HG03135 (cell line): ENCODE measurements around the gene MAPK4.
"Not testable (repeated sequence)": the region's sequence is repeated elsewhere in the genome, so short reads cannot be mapped to it uniquely, and the experiment has no call there.

Experiments used
- ATAC-seq: cut with Tn5 transposase; IDR thresholded peaks from one replicate; pipeline ENCODE4 v1.9.1; 2021; ENCODE audit warnings: mild to moderate bottlenecking, moderate library complexity; ENCODE audit not compliant: unreplicated experiment

Gene MAPK4

GRCh38 chr18:50573196-50573595 lies 13.3 kb downstream of the MAPK4 start:
- ATAC-seq = not testable (repeated sequence)

DNA sequence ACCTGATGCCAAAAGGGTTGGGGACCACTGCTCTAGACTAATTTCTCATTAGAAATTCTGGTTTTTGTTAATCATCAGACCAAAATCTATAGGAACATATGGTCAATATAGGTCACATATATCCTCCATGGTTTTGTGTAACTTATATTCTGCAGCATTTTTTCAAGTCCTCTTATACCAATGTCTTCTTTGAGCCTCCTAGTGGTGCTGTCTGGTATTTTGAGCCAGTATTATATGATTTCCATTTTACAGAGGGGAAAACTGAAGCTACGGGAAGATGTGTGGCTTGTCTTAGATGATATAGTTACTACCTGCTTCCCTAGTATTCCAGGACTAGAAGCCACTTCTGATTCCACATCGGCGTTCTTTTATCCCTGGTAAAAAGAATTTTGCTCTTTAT lies 13.8 kb downstream of the MAPK4 start:
- ATAC-seq = no peak

DNA sequence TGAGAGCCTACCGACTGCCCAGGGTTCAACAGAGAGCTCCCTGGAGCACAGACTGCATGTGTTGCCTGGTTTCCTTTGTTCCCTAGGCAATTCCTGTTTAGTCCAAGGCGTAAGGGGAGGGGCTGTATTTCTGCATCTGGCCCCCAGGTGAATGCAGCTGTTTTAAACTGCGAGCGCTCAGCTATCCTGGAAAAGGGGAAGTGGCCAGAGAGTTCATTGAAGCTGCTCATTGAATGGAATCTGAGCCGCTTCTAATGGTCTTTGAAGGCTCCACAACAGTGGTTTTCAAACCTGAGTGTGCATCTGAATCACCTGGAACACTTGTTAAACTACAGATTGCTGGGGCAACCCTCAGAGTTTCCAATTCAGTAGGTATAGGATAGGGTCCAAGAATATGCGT lies 18.1 kb downstream of the MAPK4 start:
- ATAC-seq = no peak

- ATAC-seq = no peak
These were observed 18.8 kb downstream of the MAPK4 start for GRCh38 chr18:50578651-50579050.

DNA sequence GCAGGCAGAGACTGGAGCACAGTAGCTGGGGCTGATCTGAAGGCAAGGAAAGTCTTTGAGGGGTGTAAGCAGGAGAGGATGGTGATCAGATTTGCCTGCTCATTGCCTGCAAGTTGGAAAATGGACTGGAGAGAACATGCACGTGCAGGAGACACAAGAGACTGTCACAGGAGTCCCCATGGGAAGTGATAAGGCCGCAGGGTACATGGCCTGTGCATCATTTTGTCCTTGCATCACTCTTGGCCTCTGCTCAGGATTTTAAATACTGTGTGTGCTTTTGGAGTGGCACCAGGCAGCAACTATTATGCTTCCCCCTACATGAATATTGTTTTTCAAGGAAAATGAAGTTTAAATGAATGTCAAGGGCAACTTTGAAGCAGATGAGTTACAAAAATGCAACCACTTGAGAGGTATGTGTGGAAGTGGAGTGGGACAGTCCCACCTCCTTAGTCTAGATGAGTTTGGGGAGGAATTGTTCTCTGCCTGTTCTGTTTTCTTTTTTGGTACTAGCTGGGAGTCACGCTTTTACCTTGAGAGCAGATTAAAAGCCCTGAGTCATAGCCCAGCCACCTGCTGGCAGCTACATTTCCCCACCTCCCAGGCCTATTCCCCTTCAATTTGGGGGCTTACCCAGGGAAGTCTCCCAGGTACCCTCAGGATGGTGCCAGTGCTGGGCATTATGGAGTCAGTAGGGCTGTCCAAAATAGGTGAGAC lies 19.3 kb downstream of the MAPK4 start:
- ATAC-seq = no peak

GRCh38 chr18:50581517-50581916 lies 21.6 kb downstream of the MAPK4 start:
- ATAC-seq = no peak

DNA sequence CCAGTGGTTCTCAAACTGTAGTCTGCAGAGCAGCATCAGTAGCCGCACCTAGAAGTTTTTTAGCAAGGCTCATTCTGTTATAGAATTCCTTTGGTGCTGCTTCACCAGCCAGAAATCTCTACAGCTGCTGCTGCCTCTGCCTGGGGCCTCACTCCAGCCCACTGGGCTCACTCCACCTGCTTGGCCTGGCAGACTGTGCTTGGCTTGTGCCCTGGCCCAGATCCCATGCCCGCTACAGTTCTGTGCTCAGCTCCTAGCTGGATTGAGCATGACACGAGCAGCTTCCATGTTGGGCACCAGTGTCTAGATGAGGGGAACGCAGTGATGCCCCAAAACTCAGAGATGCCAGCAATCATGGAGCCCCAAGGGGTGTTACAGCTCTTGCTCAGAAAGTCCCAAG lies 22.6 kb downstream of the MAPK4 start:
- no peak for ATAC-seq

DNA sequence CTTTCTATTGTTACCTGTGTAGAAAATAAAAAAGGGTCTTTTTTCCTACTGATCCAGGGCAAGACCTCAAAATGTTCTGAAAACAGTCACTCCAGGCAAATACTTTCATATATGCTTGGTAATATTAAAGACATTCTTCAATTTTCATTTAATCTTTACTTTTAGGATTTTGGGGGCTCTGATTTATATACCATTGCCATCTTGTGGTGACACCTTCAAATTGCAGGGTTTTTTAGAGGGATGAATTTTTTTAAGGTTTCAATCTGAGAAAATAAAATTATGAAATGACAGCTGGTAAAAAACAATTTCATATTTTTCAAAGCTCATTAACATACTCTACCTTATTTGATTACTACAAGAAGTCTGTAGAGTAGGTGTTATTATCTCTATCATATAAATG lies 26.8 kb downstream of the MAPK4 start:
- ATAC-seq = no peak

GRCh38 chr18:50590593-50590992 lies 30.7 kb downstream of the MAPK4 start:
- no peak for ATAC-seq

DNA sequence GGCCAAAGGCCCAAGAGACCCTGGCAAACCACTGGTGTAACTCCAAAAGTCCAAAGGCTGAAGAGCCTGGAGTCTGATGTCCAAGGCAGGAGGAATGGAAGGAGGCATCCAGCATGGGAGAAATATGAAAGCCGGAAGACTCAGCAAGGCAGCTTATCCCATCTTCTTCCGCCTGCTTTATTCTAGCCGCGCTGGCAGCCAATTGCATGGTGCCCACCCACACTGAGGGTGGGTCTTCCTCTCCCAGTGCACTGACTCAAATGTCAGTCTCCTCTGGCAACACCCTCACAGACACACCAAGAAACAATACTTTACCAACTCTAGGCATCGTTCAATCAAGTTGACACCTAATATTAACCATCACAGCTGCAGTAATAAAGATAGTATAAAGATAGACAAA lies 34.1 kb downstream of the MAPK4 start:
- no peak for ATAC-seq

DNA sequence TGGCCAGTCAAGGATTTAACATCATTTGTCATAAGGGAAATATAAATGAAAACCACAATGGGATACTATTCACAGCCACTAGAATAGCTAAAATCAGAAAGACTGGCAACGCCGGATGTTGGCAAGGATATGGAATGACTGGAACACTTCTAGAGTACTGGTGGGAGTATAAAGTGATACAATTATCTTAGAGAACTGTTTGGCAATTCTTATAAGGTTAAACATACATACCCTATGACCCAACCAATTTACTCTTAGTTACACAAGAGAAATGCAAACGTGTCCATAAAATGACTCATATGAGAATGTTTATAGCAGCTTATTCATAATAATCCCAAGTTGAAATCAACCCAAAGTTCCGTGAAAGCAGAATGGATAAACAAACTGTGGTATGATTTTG lies 35.1 kb downstream of the MAPK4 start:
- ATAC-seq = no peak

DNA sequence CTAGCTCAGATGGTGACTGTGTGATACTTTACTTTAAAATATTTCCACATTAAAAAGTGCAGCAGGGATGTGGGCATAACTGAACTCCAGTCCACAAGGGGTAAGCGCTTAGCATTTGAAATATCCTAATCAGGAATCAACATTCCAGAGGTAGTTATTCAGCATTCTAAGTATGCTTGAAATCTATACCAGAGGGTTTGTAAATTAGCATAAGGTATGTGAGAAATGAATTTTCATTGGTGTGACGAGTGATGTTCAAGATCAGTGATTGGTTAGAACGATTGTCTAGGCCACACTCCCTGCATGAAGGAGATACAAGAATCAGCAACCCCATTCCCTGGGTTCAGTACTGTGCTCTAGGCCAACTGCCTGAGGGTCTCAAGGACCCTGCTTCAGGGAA lies 42.6 kb downstream of the MAPK4 start:
- no peak for ATAC-seq

DNA sequence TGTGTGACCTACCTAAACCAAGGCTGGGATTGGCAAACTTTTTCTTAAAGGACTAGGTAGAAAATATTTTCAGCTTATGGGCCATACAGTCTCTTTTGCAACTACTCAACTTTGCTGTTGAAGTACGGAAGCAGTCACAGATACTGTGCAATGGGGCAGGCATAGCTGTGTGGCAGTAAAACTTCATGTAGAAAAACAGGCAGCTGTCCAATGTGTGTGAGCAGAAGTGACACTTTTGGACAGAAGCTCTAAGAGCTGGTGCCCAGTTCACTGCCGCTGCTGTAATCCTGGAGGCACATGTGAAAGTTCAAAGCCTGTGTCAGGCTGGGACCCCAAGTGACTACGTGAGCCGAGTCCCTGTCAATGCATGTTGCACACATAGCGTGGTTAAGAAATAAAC lies 46.7 kb downstream of the MAPK4 start:
- no peak for ATAC-seq

DNA sequence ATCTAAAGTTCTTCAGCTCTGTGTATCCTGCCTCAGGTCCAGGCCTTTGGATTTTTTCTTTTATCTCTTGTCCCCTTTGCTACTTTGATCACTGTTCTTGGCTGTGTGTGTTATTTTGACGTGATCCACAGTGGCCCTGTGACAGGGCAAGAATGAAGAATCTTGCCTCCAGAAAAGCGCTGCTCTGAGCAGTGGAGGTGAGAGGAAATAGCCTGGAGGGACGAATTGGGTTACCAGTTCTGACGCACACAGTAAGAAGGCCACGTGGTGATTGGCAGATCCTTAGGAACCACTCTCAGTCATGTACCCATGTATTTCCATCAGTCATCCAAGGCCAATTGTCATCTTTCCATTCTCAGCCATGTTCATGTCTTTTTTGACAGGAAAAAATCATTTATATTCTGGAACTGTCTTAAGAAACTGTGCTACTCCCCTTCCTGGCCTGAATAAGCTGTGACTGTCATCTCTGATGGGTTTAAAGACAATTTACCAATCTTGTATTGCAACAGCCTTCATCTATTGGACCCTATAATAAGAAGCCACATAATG lies 47.6 kb downstream of the MAPK4 start:
- ATAC-seq = no peak

DNA sequence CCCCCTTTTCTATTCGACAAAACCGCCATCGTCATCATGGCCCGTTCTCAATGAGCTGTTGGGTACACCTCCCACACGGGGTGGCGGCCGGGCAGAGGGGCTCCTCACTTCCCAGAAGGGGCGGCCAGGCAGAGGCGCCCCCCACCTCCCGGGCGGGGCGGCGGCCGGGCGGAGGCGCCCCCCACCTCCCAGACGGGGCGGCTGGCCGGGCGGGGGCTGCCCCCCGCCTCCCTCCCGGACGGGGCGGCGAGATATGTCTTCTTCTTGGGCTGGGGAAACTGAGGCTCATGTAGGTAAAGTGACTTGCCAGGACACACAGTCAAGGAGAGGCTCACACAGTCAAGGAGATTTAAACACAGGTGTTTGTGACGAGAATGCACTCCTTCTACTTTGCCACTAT lies 49.3 kb downstream of the MAPK4 start:
- not testable (repeated sequence) for ATAC-seq

DNA sequence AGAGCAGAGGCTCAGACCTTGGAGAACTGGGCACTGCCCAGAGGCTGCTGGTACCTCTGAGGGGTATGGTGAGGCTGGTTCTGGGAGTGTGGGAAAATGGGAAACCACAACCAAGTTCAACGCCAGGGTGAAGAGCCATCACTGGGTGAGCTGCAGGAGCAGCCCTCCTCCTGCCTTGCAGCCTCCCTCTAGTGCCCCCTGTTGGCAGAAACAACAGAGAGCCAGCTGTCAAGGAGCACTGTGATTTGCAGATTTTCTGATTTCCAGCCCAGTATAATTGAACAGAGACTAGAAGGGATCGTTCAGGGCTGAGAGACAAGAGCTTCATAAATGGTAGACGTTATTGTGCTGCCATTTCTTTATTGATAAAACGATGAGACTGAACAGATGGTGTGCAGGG lies 50.5 kb downstream of the MAPK4 start:
- no peak for ATAC-seq

DNA sequence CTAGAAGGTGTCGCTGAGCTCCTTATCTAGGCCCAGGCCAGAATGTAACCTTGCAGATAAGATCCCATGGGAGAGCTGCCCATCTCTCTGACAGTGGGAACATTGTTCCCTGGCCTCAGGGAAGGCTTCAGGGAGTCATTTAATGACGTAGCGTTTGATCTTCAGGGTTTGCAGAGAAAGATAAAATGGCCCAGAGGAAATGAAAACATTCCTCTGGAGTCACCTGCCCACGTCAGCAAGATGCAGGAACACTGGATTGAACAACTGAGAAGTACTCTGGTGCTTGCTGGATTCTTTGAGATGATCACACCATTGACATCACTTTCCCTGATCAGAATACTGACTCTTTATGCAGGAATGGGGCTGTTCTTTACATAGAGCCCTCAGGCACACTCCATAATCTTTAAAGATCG lies 51.6 kb downstream of the MAPK4 start:
- ATAC-seq = no peak

DNA sequence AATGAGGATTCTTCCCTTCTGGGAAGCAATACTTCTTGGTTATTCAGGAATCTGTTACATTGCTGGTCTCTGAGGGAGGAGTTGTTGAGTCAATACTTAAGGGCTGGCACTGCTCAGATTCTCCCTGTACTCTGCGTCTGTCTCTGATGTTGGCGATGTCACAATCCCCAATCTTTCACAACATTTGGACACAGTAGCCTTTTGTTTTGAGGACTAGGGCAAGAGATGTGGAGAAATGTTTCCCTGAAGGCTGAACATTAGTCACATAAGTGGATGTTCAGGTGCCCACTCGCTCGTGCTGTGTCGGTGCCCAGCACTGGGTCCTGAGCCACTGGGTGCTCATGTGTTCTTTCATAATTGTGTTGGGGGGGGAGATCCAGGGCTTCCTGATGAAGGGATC lies 55.0 kb downstream of the MAPK4 start:
- ATAC-seq = no peak

DNA sequence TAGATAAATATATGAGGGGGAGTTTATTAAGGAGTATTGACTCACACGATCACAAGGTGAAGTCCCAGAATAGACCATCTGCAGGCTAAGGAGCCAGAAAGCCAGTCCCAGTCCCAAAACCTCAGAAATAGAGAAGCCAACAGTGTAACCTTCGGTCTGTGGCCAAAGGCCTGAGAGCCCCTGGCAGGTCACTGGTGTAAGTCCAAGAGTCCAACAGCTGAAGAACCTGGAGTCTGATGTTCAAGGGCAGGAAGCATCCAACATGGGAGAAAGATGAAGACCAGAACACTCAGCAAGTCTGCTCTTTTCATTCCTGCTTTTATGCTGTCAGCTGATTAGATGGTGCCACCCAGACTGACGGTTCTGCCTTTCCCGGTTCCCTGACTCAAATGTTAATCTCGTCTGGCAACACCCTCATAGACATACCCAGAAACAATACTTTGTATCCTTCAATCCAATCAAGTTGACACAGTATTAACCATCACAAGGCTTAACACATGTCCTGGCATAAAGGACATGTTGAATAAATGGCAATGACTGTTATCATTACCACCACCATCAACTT lies 56.7 kb downstream of the MAPK4 start:
- ATAC-seq = no peak

GRCh38 chr18:50619861-50620275 lies 60.0 kb downstream of the MAPK4 start:
- ATAC-seq = no peak

DNA sequence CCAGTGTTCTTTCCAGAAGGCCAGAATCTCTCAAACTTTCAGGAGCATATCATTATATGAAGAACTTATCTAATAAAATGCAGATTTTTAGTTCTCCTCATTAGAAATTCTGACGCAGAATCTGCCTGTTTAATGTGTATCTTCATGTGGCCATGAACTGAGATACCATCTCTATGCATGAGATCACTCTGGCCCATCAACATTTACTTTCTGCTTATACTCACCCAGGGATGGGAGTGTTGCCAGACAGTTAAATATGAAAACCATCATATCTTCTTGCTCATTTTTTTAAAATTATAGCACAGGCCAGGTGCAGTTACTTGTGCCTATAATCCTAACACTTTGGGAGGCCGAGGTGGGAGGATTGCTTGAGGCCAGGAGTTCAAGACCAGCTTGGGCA lies 60.4 kb downstream of the MAPK4 start:
- ATAC-seq = no peak

GRCh38 chr18:50621366-50621765 lies 61.5 kb downstream of the MAPK4 start:
- ATAC-seq = no peak

- ATAC-seq = no peak
These were observed 62.4 kb downstream of the MAPK4 start for GRCh38 chr18:50622320-50622719.
